ENCODE measurements around the gene CDH1.

CDH1 gene

DNA sequence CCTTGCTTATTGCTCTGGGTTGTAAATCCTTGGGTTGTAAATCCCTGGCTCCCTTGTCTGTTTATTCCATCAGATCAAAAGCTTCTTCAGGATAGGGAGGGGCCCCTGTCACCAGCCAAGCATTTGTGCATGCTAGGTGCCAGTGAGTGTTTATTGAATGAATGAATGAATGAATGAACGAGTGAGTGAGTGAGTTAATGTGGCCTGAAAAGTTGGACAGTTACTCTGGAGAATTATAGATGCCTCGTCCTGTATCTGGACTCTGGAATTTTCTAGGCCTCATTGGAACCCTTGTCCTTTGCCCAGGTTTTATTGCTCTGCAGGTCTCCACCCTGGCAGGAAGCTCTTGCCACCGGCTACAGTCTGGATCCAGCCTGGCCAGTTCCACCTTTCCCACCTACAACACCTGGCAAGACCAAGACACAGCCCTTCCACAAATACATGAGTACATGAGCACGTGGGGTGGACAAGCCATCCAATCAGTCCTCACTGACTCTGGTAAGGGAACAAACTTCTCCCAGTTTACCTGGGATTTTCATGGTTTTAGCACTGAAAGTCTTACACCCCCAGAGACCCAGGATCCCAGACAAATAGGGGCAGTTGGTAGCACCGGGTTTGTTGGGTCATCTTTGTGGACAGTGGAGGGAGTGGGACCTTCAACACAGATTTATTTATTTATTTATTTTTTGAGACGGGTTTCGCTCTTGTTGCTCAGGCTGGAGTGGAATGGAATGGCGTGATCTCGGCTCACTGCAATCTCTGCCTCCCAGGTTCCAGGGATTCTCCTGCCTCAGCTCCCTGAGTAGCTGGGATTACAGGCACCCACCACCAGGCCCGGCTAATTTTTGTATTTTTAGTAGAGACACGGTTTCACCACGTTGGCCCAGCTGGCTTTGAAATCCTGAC, 14.7 kb upstream of the CDH1 start:
- TF ChIP-seq, protein P1, sequence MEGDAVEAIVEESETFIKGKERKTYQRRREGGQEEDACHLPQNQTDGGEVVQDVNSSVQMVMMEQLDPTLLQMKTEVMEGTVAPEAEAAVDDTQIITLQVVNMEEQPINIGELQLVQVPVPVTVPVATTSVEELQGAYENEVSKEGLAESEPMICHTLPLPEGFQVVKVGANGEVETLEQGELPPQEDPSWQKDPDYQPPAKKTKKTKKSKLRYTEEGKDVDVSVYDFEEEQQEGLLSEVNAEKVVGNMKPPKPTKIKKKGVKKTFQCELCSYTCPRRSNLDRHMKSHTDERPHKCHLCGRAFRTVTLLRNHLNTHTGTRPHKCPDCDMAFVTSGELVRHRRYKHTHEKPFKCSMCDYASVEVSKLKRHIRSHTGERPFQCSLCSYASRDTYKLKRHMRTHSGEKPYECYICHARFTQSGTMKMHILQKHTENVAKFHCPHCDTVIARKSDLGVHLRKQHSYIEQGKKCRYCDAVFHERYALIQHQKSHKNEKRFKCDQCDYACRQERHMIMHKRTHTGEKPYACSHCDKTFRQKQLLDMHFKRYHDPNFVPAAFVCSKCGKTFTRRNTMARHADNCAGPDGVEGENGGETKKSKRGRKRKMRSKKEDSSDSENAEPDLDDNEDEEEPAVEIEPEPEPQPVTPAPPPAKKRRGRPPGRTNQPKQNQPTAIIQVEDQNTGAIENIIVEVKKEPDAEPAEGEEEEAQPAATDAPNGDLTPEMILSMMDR (IDR thresholded peaks at IDR 0.05; ENCODE audit: low read depth, low read length): no peak
- no peaks in the 10 kb centered on the region for H3K27me3 ChIP-seq (ENCODE audit: insufficient read depth, low read depth, severe bottlenecking)
- no peak overlapping the region for H3K27ac ChIP-seq
- H3K4me3 ChIP-seq (ENCODE audit: low read depth, low read length): no peak overlapping the region
- DNase-seq: no peak
- H3K9me3 ChIP-seq (ENCODE audit: severe bottlenecking): no peaks in the 10 kb centered on the region
- no peaks in the 10 kb centered on the region for H3K36me3 ChIP-seq

DNA sequence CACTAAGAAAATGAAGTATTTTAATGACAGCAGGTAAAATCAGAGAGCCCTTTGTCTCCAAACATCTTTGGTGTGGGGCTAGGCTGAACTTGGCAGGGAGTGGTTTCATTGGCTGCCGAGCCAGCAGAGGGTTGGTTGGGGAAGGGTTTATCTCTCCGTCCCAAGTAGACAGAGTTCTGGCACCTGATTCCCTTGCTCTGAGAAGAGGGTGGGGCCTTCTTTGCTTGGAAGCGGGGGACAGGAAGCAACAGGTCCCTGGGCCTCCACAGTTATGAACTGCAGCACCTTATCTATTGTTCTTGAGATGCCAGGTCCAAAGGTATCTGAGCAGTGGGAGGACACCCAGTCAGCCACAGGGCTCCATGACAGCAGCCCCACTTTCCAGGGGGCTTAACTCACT, 12.3 kb upstream of the CDH1 start:
- TF ChIP-seq, protein P1 (IDR thresholded peaks at IDR 0.05; ENCODE audit: low read depth, low read length): no peak
- Histone ChIP-seq H3K9me3 (ENCODE audit: severe bottlenecking) (no peaks in the 10 kb centered on the region), H3K27me3 (ENCODE audit: insufficient read depth, low read depth, severe bottlenecking) (no peaks in the 10 kb centered on the region), H3K36me3 (no peaks in the 10 kb centered on the region), H3K4me3 (ENCODE audit: low read depth, low read length) (no peak overlapping the region), H3K27ac (no peak overlapping the region)
- DNase-seq: no peak

DNA sequence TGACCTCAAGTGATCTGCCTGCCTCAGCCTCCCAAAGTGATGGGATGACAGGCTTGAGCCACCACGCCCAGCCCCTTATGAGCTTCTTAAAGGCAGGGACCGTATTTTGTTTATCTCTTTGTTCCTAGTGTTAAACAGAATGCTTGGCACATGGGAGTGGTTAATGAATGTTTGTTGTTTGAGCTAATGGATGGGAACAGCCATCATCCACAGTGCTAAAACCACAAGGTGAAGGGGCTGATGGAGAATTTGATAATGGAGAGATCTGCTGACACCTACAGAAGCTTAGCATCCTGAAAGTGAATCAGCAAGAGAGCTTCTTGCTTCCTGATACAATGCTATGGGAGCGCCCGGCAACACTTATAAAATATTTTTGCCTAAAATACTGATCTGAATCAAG, 8.6 kb upstream of the CDH1 start:
- DNase-seq: no peak
- Histone ChIP-seq H3K27ac (no peak overlapping the region), H3K27me3 (ENCODE audit: insufficient read depth, low read depth, severe bottlenecking) (no peaks in the 10 kb centered on the region), H3K36me3 (no peaks in the 10 kb centered on the region), H3K4me3 (ENCODE audit: low read depth, low read length) (no peak overlapping the region), H3K9me3 (ENCODE audit: severe bottlenecking) (no peaks in the 10 kb centered on the region)
- TF ChIP-seq, protein P1 (IDR thresholded peaks at IDR 0.05; ENCODE audit: low read depth, low read length): no peak

DNA sequence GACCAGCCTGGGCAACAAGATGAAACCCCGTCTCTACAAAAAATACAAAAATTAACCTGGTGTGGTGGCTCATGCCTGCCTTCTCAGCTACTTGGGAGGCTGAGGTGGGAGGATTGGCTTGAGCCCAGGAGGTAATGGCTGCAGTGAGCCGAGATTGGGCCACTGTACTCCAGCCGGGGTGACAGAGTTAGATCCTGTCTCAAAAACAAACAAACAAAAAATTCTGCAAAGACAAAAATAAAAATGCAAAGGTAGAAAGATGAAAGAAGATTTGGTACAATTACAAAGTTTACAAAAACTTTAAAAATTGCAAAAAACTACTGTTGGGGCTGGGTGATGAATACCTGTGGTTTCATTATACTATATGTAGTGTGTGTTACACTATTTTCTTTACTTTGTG, 5.5 kb upstream of the CDH1 start:
- TF ChIP-seq, protein P1 (IDR thresholded peaks at IDR 0.05; ENCODE audit: low read depth, low read length): no peak
- Histone ChIP-seq H3K27ac (no peak overlapping the region), H3K9me3 (ENCODE audit: severe bottlenecking) (no peaks in the 10 kb centered on the region), H3K4me3 (ENCODE audit: low read depth, low read length) (no peak overlapping the region), H3K36me3 (no peaks in the 10 kb centered on the region), H3K27me3 (ENCODE audit: insufficient read depth, low read depth, severe bottlenecking) (no peaks in the 10 kb centered on the region)
- no peak for DNase-seq

DNA sequence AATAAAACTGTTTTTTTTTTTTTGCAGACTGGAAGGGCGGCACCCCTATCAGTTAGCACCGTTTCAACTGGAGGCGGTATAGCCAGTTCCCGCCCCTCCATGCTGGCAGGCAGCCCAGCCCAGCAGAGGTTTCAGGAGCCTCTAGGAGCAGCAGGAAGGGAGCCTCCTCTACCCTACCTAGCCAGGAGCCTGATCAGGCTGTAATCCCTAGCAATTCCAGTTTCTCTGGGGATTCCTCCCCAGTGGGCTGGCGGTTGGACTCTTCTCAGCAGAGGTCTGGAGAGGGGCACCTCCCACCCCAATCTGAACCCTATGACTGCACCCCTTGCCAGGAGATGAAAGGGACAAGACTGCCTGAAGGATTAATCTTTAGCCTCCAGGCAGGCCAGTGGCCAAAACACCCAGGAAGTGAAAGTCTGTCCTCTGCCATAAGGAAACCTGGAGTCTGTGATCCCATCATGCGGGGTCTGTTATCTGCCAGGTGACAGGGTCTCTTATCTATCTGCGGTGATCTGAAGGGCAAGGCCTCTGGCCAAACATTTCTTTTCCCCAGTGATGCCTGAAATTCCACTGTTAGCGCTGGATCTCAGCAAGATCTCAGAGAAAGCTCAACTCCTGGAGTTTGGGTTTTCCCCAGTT, 4.9 kb upstream of the CDH1 start:
- no peak overlapping the region for H3K4me3 ChIP-seq (ENCODE audit: low read depth, low read length)
- peak; percentile 40 for DNase-seq
- no peaks in the 10 kb centered on the region for H3K27me3 ChIP-seq (ENCODE audit: insufficient read depth, low read depth, severe bottlenecking)
- H3K36me3 ChIP-seq: no peaks in the 10 kb centered on the region
- no peaks in the 10 kb centered on the region for H3K9me3 ChIP-seq (ENCODE audit: severe bottlenecking)
- no peak overlapping the region for H3K27ac ChIP-seq
- TF ChIP-seq, protein P1 (IDR thresholded peaks at IDR 0.05; ENCODE audit: low read depth, low read length): no peak
